Peyer's patch (tissue), 4 donors: ENCODE data around the gene TMEM229B. TPM values are rescaled to one million over a fixed set of nuclear protein-coding genes. Genes with fewer than 3 reads are reported as not detected.

Experiments
- DNase-seq, 3 donors: peaks; one replicate each; pipeline ENCODE4 v3.0.0-alpha.2; 2017 to 2019
- H3K27ac ChIP-seq, 4 donors: fragments of 200-600 bp; sonication (generic); one replicate each; pipeline ENCODE4 v1.5.1; 2016 to 2019
- H3K27me3 ChIP-seq, 2 donors: fragments of 200-600 bp; sonication (generic); one replicate each; pipeline ENCODE4 v1.5.1; 2019
- H3K36me3 ChIP-seq, 3 donors: fragments of 200-600 bp; sonication (generic); one replicate each; pipeline ENCODE4 v1.5.1; 2016 to 2019
- H3K4me1 ChIP-seq, 4 donors: fragments of 200-600 bp; sonication (generic); one replicate each; pipeline ENCODE4 v1.5.1; 2016 to 2019
- H3K4me3 ChIP-seq, 4 donors: fragments of 200-600 bp; sonication (generic); 1 replicate in 3 of 4; 2 replicates in 1 of 4; pipeline ENCODE4 v1.5.1; 2016 to 2019; ENCODE audit warnings: mild to moderate bottlenecking in 1 of 4
- H3K9me3 ChIP-seq, 4 donors: fragments of 200-600 bp; sonication (generic); one replicate each; pipeline ENCODE4 v1.5.1; 2016 to 2019; ENCODE audit warnings: mild to moderate bottlenecking in 1 of 4
- CTCF ChIP-seq, 6 experiments: fragments of 450-650 bp in 4 of 6; fragments of 200-600 bp in 2 of 6; sonication (generic) in 1 of 6; IDR thresholded peaks; one replicate each; pipeline ENCODE4 v1.5.1; 2017 to 2019; ENCODE audit warnings: antibody characterized with exemption in 6 of 6, mild to moderate bottlenecking in 3 of 6, moderate library complexity in 1 of 6
- POLR2A ChIP-seq, 2 donors: fragments of 450-650 bp; IDR thresholded peaks; one replicate each; pipeline ENCODE4 v1.5.1; 2017; ENCODE audit warnings: antibody characterized with exemption in 2 of 2, mild to moderate bottlenecking in 2 of 2, moderate library complexity in 2 of 2
- total RNA-seq, 4 donors: library from RNA; depleted of rRNA; stranded (reverse); fragments of >200 nt; gene quantifications; one replicate each; pipeline ENCODE4 v1.1.0, GENCODE V29; 2016

TMEM229B gene
- total RNA-seq, 4 donors from 2014 or later: 8.3 to 39.7 (median 31.7) TPM

GRCh38 chr14:67510121-67510520 lies 21.6 kb upstream of the TMEM229B start:
- H3K9me3 ChIP-seq: no peaks in the 10 kb centered on the region
- no peak overlapping the region for H3K4me3 ChIP-seq
- H3K4me1 ChIP-seq: peaks cover 0 to 13% (median 4%) of the 10 kb centered on the region in 4 donors
- no peaks in the 10 kb centered on the region for H3K36me3 ChIP-seq
- TF ChIP-seq POLR2A (IDR thresholded peaks at IDR 0.05) (no peak), CTCF (IDR thresholded peaks at IDR 0.05) (no peak)
- H3K27me3 ChIP-seq: no peaks in the 10 kb centered on the region
- DNase-seq: no peak
- H3K27ac ChIP-seq: no peak overlapping the region

- H3K4me1 ChIP-seq: peaks cover 0 to 7% (median 3%) of the 10 kb centered on the region in 4 donors
- H3K27me3 ChIP-seq: no peaks in the 10 kb centered on the region
- TF ChIP-seq POLR2A (IDR thresholded peaks at IDR 0.05): no peak
- no peak for TF ChIP-seq CTCF (IDR thresholded peaks at IDR 0.05)
- no peaks in the 10 kb centered on the region for H3K9me3 ChIP-seq
- H3K27ac ChIP-seq: no peak overlapping the region
- DNase-seq: no peak
- H3K4me3 ChIP-seq: no peak overlapping the region
- no peaks in the 10 kb centered on the region for H3K36me3 ChIP-seq
Measured at GRCh38 chr14:67508956-67509355, 20.4 kb upstream of the TMEM229B start.

GRCh38 chr14:67505254-67505653 lies 16.7 kb upstream of the TMEM229B start:
- H3K27me3 ChIP-seq: no peaks in the 10 kb centered on the region
- H3K9me3 ChIP-seq: no peaks in the 10 kb centered on the region
- H3K4me3 ChIP-seq: no peak overlapping the region
- H3K36me3 ChIP-seq: no peaks in the 10 kb centered on the region
- TF ChIP-seq CTCF (IDR thresholded peaks at IDR 0.05): no peak
- no peak for TF ChIP-seq POLR2A (IDR thresholded peaks at IDR 0.05)
- no peak for DNase-seq
- H3K4me1 ChIP-seq: no peaks in the 10 kb centered on the region
- H3K27ac ChIP-seq: no peak overlapping the region

- H3K4me3 ChIP-seq: no peak overlapping the region
- no peaks in the 10 kb centered on the region for H3K27me3 ChIP-seq
- no peak for DNase-seq
- H3K27ac ChIP-seq: no peak overlapping the region
- H3K36me3 ChIP-seq: no peaks in the 10 kb centered on the region
- no peak for TF ChIP-seq POLR2A (IDR thresholded peaks at IDR 0.05)
- H3K9me3 ChIP-seq: no peaks in the 10 kb centered on the region
- H3K4me1 ChIP-seq: no peaks in the 10 kb centered on the region
Measured at GRCh38 chr14:67503331-67503730, 14.8 kb upstream of the TMEM229B start.

- Histone ChIP-seq H3K9me3 (no peaks in the 10 kb centered on the region), H3K4me3 (no peak overlapping the region), H3K27ac (no peak overlapping the region), H3K27me3 (no peaks in the 10 kb centered on the region), H3K4me1 (no peaks in the 10 kb centered on the region), H3K36me3 (no peaks in the 10 kb centered on the region)
- TF ChIP-seq POLR2A (IDR thresholded peaks at IDR 0.05) (no peak), CTCF (IDR thresholded peaks at IDR 0.05) (no peak)
- DNase-seq: no peak
Measured at GRCh38 chr14:67502867-67503266, 14.3 kb upstream of the TMEM229B start.

- DNase-seq: no peak
- Histone ChIP-seq H3K4me1 (no peaks in the 10 kb centered on the region), H3K9me3 (no peaks in the 10 kb centered on the region), H3K4me3 (no peak overlapping the region), H3K36me3 (no peaks in the 10 kb centered on the region), H3K27ac (no peak overlapping the region), H3K27me3 (no peaks in the 10 kb centered on the region)
- TF ChIP-seq CTCF (IDR thresholded peaks at IDR 0.05): no peak
- TF ChIP-seq POLR2A (IDR thresholded peaks at IDR 0.05): no peak
Measured at GRCh38 chr14:67501670-67502069, 13.1 kb upstream of the TMEM229B start.
